Endothelial cell of hepatic sinusoid (primary cell): Measurements from ENCODE around the gene SUSD6.

Experiments used
- in situ Hi-C: cut with HindIII; loops from 2 replicates; pipeline ENCODE4 v1.10.0; 2017; ENCODE audit warnings: low sequenced_read_pairs

The SUSD6 gene

GRCh38 chr14:69749956-69750355 is 138.6 kb downstream of the SUSD6 start:
- in situ Hi-C loops, result no loop called here

- in situ Hi-C loops, result no loop called here
Observed at GRCh38 chr14:69750495-69750894, 139.1 kb downstream of the SUSD6 start.

DNA sequence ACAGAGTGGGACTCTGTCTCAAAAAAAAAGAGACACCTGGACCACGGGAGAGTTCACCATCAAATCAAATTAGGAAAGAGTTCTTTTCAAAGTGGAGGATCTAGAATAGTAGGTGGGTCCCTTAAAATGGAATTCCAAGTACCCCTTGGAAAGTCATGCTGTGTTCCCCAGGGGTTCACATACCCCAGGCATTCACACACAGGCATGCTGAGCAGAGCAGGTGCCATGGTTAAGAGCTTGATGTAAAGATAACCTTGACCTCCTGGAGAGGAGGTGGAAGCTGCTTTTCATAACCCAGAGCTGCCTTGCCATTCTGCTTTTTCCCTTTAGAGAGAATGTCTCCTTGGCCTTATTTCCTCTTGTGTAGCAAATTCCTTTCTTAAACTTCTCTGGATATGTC is 141.4 kb downstream of the SUSD6 start:
- in situ Hi-C loops, result no loop called here

DNA sequence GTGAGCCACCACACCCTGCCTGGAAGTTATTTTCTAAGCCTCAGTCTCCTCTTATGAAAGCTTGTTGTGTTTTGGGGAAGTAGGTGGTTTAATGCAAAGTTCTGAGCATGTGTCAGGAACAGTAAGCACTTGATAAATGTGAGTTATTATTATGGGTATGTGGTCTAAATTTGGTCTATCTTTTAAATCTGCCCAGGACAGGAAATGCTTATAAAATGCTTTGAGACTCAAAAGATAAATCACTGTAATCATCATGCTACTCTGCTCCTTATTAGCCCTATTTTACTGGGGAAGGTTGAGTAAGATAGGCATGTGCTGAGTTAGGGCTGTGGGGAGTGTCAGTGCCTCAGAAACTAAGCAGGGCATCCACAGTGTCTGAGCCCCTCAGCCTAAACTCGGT is 142.5 kb downstream of the SUSD6 start:
- in situ Hi-C loops, result no loop called here

DNA sequence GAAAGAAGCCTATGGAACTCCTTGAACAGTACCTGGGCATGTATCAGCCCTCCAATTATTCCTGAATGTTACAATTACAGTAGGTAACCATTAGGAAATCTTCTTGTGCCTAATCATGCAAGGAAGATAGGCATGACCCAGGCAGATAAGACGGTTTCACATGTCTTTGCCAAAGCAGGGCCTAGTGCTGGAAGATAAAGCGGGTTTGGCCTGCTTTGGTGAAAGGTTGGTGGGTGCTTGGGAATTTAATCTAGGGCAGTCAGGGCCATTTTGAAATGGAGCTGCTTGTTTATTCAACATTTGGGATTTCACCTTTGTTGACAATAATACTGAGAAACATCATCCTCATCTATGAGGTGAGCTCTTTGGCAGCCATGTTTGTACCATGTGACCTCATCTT is 143.1 kb downstream of the SUSD6 start:
- in situ Hi-C loops, result no loop called here

DNA sequence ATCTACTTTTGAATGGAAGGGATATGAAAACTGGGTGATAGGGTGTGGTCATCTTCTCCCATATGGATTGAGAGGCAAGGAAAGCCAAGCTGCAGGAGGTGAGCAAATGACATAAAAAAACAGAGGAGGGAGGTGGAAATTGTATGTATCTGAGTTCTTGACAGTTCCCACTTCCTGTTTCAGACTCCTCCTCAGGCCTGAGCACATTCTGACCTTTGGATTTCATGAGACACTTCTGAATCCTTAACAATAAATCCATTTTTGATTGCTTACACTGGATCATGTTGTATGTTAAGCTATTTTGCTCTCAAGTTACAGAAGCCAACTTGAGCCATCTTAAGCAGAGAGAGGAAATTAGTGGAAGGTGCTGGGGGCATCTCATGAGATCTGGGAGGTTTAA is 143.9 kb downstream of the SUSD6 start:
- in situ Hi-C loops, result no loop called here

- in situ Hi-C loops, result no loop called here
Observed at GRCh38 chr14:69755784-69756183, 144.4 kb downstream of the SUSD6 start.

- in situ Hi-C loops, result no loop called here
Observed at GRCh38 chr14:69756298-69756697, 144.9 kb downstream of the SUSD6 start.

DNA sequence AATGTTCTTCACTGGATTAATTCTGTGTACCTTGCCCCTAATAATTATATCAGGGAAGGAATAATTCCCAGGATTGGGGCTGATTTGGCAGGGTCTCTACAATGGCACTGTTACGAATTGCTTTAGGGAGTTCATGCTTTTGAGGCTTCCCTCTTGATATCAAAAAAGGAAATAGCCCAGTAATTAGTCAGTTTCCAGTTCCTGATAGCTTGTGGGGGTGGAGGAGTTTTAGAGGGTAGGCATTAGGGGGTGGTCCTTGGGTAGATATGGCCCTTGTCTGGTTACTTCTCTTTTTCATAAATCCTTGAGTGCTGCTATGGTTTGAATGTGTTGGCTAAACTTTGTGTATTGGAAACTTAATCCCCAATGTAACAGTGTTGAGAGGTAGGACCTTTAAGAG is 149.4 kb downstream of the SUSD6 start:
- in situ Hi-C loops, result no loop called here

DNA sequence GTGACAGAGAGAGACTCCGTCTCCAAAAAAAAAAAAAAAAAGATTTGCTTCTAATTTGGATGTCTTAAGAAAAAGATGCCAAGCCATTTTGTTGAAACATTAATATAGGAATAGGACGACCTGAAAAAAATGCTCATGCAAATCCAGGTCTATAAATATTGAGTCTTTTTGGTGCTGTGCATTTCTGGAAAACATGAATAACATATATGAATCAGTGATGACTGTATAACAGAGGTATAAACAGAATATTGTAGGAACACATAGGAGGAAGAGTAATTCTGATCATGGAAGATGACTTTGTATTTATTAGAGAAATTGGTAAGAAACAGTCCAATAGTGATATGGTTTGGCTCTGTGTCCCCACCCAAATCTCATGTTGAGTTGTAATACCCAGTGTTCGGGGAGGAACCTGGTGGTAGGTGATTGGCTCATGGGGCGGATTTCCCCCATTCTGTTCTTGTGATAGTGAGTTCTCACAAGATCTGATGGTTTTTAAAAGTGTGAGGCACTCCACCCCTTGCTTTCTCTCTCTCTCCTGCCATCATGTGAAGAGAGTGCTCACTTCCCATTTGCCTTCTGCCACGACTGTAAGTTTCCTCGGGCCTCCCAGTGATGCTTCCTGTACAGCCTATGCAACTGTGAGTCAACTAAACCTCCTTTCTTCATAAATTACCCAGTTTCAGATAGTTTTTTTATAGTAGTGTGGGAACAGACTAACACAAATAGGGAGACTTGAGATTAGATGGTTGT is 152.5 kb downstream of the SUSD6 start:
- in situ Hi-C loops, result no loop called here
